K562 (cell line): ENCODE measurements around the gene ITGA1. TPM values are rescaled to one million over a fixed set of nuclear protein-coding genes. Genes with fewer than 3 reads are reported as not detected.

Source experiments
- ARID2 ChIP-seq: fragments of 450-650 bp; IDR thresholded peaks from 2 replicates; pipeline ENCODE4 v1.6.1; 2017; ENCODE audit warnings: antibody characterized with exemption, mild to moderate bottlenecking
- DDX20 ChIP-seq: fragments of 450-650 bp; IDR thresholded peaks from 2 replicates; pipeline ENCODE4 v1.6.1; 2016; ENCODE audit warnings: missing genetic modification characterization, low read depth, mild to moderate bottlenecking, missing compliant biosample characterization, moderate library complexity
- HLTF ChIP-seq: fragments of 450-650 bp; IDR thresholded peaks from 2 replicates; pipeline ENCODE4 v1.6.1; 2016
- MAFG ChIP-seq: fragments of 450-650 bp; conservative IDR thresholded peaks from 2 replicates; pipeline ENCODE4 v1.6.1; 2016; ENCODE audit warnings: missing genetic modification characterization, missing compliant biosample characterization
- MCM3 ChIP-seq: fragments of 450-650 bp; IDR thresholded peaks from 2 replicates; pipeline ENCODE4 v1.6.1; 2016
- NONO ChIP-seq, 2 experiments: fragments of 200-400 bp in 1 of 2; fragments of 450-650 bp in 1 of 2; formaldehyde crosslinking in 1 of 2; IDR thresholded peaks; 2 replicates each; pipeline ENCODE4 v1.6.1; 2017; ENCODE audit warnings: low read depth in 2 of 2, mild to moderate bottlenecking in 2 of 2, moderate library complexity in 2 of 2, low read length in 1 of 2
- SIN3B ChIP-seq: fragments of 450-650 bp; IDR thresholded peaks from 2 replicates; pipeline ENCODE4 v1.6.1; 2017; ENCODE audit warnings: low read depth, mild to moderate bottlenecking, moderate library complexity
- SIRT6 ChIP-seq: IDR thresholded peaks from one replicate; pipeline ENCODE4 v1.6.1; 2012; ENCODE audit warnings: low read depth, mild to moderate bottlenecking, control low read depth, inconsistent platforms, low read length, moderate library complexity
- TGIF2 ChIP-seq: sonication (generic); formaldehyde crosslinking; IDR thresholded peaks from 2 replicates; pipeline ENCODE4 v1.8.1; 2022; ENCODE audit warnings: mild to moderate bottlenecking, missing genetic modification reagents, moderate library complexity
- ZNF165 ChIP-seq: fragments of 250-450 bp; sonication (Bioruptor Pico); IDR thresholded peaks from 2 replicates; pipeline ENCODE4 v1.4.0; 2020; ENCODE audit warnings: borderline replicate concordance
- ZNF764 ChIP-seq: fragments of 250-450 bp; sonication (Bioruptor Pico); IDR thresholded peaks from 2 replicates; pipeline ENCODE4 v1.4.0; 2020; ENCODE audit warnings: low read depth, mild to moderate bottlenecking, moderate library complexity
- polyA plus RNA-seq, 8 experiments: library from polyadenylated mRNA; depleted of rRNA in 4 of 8; stranded (reverse) in 5 of 8; unstranded in 3 of 8; fragments of >200 nt; fragmentation: Nextera tagmentation in 2 of 8; fragmentation: Illumina TruSeq in 1 of 8; extraction: Ambion mirVana in 2 of 8; extraction: Trizol in 1 of 8; gene quantifications; 2 replicates each; pipeline versions ENCODE4 v1.2.1 to v1.2.3, GENCODE V29; 2011 to 2014; ENCODE audit warnings: inconsistent platforms in 1 of 8, missing spikeins in 1 of 8
- total RNA-seq, 7 experiments: library from RNA; depleted of rRNA in 6 of 7; stranded (reverse); fragments of >200 nt in 6 of 7; fragmentation: Illumina TruSeq in 2 of 7; extraction: Trizol in 2 of 7; gene quantifications; 2 replicates each; pipeline versions ENCODE4 v1.2.1 to v1.2.3, GENCODE V29; 2011 to 2021; ENCODE audit warnings: low replicate concordance in 1 of 7
- TF ChIP-seq, protein P1 (sequence below): fragments of 450-650 bp; IDR thresholded peaks from 2 replicates; pipeline ENCODE4 v1.6.1; 2016; ENCODE audit warnings: mild to moderate bottlenecking
- TF ChIP-seq, protein P2 (sequence below): sonication (generic); formaldehyde crosslinking; IDR thresholded peaks from 2 replicates; pipeline ENCODE4 v1.8.1; 2023; ENCODE audit warnings: mild to moderate bottlenecking, missing genetic modification reagents
- TF ChIP-seq, protein P3 (sequence below): sonication (generic); formaldehyde crosslinking; IDR thresholded peaks from 2 replicates; pipeline ENCODE4 v1.8.1; 2023; ENCODE audit warnings: missing genetic modification reagents, mild to moderate bottlenecking, borderline replicate concordance
- TF ChIP-seq, protein P4 (sequence below): sonication (generic); formaldehyde crosslinking; IDR thresholded peaks from 2 replicates; pipeline ENCODE4 v1.8.0; 2022; ENCODE audit warnings: mild to moderate bottlenecking, low read depth, missing genetic modification reagents

The ITGA1 gene
- total and polyA plus RNA-seq, 9 of the 15 experiments (the other 6 are each of a cell fraction or from before 2014, with no cell fraction given), result 0.04 to 0.22 TPM; not detected in 7

DNA sequence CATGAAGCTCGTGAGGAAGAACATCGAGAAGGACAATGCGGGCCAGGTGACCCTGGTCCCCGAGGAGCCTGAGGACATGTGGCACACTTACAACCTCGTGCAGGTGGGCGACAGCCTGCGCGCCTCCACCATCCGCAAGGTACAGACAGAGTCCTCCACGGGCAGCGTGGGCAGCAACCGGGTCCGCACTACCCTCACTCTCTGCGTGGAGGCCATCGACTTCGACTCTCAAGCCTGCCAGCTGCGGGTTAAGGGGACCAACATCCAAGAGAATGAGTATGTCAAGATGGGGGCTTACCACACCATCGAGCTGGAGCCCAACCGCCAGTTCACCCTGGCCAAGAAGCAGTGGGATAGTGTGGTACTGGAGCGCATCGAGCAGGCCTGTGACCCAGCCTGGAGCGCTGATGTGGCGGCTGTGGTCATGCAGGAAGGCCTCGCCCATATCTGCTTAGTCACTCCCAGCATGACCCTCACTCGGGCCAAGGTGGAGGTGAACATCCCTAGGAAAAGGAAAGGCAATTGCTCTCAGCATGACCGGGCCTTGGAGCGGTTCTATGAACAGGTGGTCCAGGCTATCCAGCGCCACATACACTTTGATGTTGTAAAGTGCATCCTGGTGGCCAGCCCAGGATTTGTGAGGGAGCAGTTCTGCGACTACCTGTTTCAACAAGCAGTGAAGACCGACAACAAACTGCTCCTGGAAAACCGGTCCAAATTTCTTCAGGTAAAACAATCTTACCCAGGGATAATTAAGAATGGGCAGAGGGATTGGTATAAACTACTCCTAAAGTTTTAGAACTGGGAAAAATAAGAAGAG, 12.9 kb downstream of the ITGA1 start (continued):
- no peak for TF ChIP-seq MCM3
- TF ChIP-seq ZNF165 (CRISPR knock-in tag), result no peak
- TF ChIP-seq ZNF764 (CRISPR knock-in tag), result no peak
- TF ChIP-seq, protein P1, sequence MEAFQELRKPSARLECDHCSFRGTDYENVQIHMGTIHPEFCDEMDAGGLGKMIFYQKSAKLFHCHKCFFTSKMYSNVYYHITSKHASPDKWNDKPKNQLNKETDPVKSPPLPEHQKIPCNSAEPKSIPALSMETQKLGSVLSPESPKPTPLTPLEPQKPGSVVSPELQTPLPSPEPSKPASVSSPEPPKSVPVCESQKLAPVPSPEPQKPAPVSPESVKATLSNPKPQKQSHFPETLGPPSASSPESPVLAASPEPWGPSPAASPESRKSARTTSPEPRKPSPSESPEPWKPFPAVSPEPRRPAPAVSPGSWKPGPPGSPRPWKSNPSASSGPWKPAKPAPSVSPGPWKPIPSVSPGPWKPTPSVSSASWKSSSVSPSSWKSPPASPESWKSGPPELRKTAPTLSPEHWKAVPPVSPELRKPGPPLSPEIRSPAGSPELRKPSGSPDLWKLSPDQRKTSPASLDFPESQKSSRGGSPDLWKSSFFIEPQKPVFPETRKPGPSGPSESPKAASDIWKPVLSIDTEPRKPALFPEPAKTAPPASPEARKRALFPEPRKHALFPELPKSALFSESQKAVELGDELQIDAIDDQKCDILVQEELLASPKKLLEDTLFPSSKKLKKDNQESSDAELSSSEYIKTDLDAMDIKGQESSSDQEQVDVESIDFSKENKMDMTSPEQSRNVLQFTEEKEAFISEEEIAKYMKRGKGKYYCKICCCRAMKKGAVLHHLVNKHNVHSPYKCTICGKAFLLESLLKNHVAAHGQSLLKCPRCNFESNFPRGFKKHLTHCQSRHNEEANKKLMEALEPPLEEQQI, result no peak
- TF ChIP-seq TGIF2, result no peak
- TF ChIP-seq, protein P2, sequence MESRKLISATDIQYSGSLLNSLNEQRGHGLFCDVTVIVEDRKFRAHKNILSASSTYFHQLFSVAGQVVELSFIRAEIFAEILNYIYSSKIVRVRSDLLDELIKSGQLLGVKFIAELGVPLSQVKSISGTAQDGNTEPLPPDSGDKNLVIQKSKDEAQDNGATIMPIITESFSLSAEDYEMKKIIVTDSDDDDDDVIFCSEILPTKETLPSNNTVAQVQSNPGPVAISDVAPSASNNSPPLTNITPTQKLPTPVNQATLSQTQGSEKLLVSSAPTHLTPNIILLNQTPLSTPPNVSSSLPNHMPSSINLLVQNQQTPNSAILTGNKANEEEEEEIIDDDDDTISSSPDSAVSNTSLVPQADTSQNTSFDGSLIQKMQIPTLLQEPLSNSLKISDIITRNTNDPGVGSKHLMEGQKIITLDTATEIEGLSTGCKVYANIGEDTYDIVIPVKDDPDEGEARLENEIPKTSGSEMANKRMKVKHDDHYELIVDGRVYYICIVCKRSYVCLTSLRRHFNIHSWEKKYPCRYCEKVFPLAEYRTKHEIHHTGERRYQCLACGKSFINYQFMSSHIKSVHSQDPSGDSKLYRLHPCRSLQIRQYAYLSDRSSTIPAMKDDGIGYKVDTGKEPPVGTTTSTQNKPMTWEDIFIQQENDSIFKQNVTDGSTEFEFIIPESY (CRISPR knock-in tag), result no peak
- peak; percentile 91 for TF ChIP-seq MAFG (tag)
- TF ChIP-seq, protein P3, sequence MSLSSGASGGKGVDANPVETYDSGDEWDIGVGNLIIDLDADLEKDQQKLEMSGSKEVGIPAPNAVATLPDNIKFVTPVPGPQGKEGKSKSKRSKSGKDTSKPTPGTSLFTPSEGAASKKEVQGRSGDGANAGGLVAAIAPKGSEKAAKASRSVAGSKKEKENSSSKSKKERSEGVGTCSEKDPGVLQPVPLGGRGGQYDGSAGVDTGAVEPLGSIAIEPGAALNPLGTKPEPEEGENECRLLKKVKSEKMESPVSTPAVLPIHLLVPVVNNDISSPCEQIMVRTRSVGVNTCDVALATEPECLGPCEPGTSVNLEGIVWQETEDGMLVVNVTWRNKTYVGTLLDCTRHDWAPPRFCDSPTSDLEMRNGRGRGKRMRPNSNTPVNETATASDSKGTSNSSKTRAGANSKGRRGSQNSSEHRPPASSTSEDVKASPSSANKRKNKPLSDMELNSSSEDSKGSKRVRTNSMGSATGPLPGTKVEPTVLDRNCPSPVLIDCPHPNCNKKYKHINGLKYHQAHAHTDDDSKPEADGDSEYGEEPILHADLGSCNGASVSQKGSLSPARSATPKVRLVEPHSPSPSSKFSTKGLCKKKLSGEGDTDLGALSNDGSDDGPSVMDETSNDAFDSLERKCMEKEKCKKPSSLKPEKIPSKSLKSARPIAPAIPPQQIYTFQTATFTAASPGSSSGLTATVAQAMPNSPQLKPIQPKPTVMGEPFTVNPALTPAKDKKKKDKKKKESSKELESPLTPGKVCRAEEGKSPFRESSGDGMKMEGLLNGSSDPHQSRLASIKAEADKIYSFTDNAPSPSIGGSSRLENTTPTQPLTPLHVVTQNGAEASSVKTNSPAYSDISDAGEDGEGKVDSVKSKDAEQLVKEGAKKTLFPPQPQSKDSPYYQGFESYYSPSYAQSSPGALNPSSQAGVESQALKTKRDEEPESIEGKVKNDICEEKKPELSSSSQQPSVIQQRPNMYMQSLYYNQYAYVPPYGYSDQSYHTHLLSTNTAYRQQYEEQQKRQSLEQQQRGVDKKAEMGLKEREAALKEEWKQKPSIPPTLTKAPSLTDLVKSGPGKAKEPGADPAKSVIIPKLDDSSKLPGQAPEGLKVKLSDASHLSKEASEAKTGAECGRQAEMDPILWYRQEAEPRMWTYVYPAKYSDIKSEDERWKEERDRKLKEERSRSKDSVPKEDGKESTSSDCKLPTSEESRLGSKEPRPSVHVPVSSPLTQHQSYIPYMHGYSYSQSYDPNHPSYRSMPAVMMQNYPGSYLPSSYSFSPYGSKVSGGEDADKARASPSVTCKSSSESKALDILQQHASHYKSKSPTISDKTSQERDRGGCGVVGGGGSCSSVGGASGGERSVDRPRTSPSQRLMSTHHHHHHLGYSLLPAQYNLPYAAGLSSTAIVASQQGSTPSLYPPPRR (CRISPR knock-in tag), result no peak
- no peak for TF ChIP-seq SIN3B
- TF ChIP-seq NONO (IDR thresholded peaks at IDR 0.05; ENCODE audit: low read depth in 2 of 2, low read length in 1 of 2), result no peak
- TF ChIP-seq SIRT6, result no peak
- TF ChIP-seq, protein P4, sequence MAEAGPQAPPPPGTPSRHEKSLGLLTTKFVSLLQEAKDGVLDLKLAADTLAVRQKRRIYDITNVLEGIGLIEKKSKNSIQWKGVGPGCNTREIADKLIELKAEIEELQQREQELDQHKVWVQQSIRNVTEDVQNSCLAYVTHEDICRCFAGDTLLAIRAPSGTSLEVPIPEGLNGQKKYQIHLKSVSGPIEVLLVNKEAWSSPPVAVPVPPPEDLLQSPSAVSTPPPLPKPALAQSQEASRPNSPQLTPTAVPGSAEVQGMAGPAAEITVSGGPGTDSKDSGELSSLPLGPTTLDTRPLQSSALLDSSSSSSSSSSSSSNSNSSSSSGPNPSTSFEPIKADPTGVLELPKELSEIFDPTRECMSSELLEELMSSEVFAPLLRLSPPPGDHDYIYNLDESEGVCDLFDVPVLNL, result no peak
- no peak for TF ChIP-seq HLTF
- TF ChIP-seq ARID2, result no peak
- TF ChIP-seq DDX20 (tag), result no peak
